CD14-positive monocyte (primary cell): ENCODE measurements around the gene SPTBN4. TPM values are rescaled to one million over a fixed set of nuclear protein-coding genes. Genes with fewer than 3 reads are reported as not detected.

Experiments
- DNase-seq, 3 donors: peaks; one replicate each; pipeline ENCODE4 v3.0.0-alpha.2; 2011 to 2022
- H2AFZ ChIP-seq: 2 replicates; pipeline ENCODE4 v1.6.0; 2012; ENCODE audit warnings: mild to moderate bottlenecking, low read depth, low read length, inconsistent platforms; ENCODE audit not compliant: insufficient read depth, poor library complexity, severe bottlenecking
- H3K27ac ChIP-seq, 2 donors: 1 replicate in 1 of 2; 2 replicates in 1 of 2; pipeline ENCODE4 v1.5.1; 2012 to 2013; ENCODE audit warnings: low read length in 2 of 2, control low read depth in 1 of 2, inconsistent platforms in 1 of 2, low read depth in 1 of 2, mild to moderate bottlenecking in 1 of 2
- H3K27me3 ChIP-seq, 2 donors: one replicate each; pipeline versions ENCODE4 v1.6.0 to v1.6.1; 2011 to 2013; ENCODE audit warnings: low read length in 2 of 2; ENCODE audit not compliant: control insufficient read depth in 2 of 2, insufficient read depth in 2 of 2
- H3K36me3 ChIP-seq, 2 donors: replicated peaks in 1 of 2; 1 replicate in 1 of 2; 2 replicates in 1 of 2; pipeline versions ENCODE4 v1.5.1 to v1.6.1; 2012 to 2013; ENCODE audit warnings: low read length in 2 of 2, control low read depth in 1 of 2, inconsistent platforms in 1 of 2, mild to moderate bottlenecking in 1 of 2; ENCODE audit not compliant: insufficient read depth in 2 of 2, control insufficient read depth in 1 of 2
- H3K4me1 ChIP-seq, 2 donors: 1 replicate in 1 of 2; 2 replicates in 1 of 2; pipeline versions ENCODE4 v1.5.1 to v1.6.1; 2012 to 2013; ENCODE audit warnings: low read length in 2 of 2, control low read depth in 1 of 2, inconsistent platforms in 1 of 2, mild to moderate bottlenecking in 1 of 2, moderate library complexity in 1 of 2; ENCODE audit not compliant: insufficient read depth in 2 of 2, control insufficient read depth in 1 of 2
- H3K4me2 ChIP-seq: replicated peaks from 2 replicates; pipeline ENCODE3; 2012; ENCODE audit warnings: low read length, moderate library complexity, mild to moderate bottlenecking; ENCODE audit not compliant: poor library complexity, severe bottlenecking; ENCODE audit errors: extremely low read depth
- H3K4me3 ChIP-seq, 3 experiments: fragments of 200-600 bp in 1 of 3; sonication (generic) in 1 of 3; replicated peaks in 1 of 3; 1 replicate in 2 of 3; 2 replicates in 1 of 3; pipeline ENCODE4 v1.5.1; 2011 to 2013; ENCODE audit warnings: low read length in 3 of 3, mild to moderate bottlenecking in 3 of 3, control low read depth in 2 of 3, low read depth in 2 of 3, inconsistent platforms in 1 of 3, moderate library complexity in 1 of 3
- H3K79me2 ChIP-seq: 2 replicates; pipeline ENCODE4 v1.6.0; 2012; ENCODE audit warnings: mild to moderate bottlenecking, control low read depth, inconsistent platforms, low read length, moderate library complexity; ENCODE audit not compliant: insufficient read depth
- H3K9ac ChIP-seq: 2 replicates; pipeline ENCODE4 v1.6.0; 2017; ENCODE audit warnings: low read length, mild to moderate bottlenecking; ENCODE audit not compliant: insufficient read depth, poor library complexity, severe bottlenecking
- H3K9me3 ChIP-seq, 2 donors: replicated peaks in 1 of 2; 1 replicate in 1 of 2; 2 replicates in 1 of 2; pipeline versions ENCODE4 v1.5.1 to v1.6.1; 2012 to 2013; ENCODE audit warnings: low read length in 2 of 2, control low read depth in 1 of 2; ENCODE audit not compliant: control insufficient read depth in 1 of 2, insufficient read depth in 1 of 2
- H4K20me1 ChIP-seq: 2 replicates; pipeline ENCODE4 v1.6.0; 2012; ENCODE audit warnings: mild to moderate bottlenecking, low read length, control low read depth, moderate library complexity; ENCODE audit not compliant: insufficient read depth
- H3K27ac Mint-ChIP-seq, 7 donors: one replicate each; pipeline ENCODE4 v1.8.0; 2020; ENCODE audit warnings: mild to moderate bottlenecking in 7 of 7, mixed read lengths in 7 of 7, moderate library complexity in 6 of 7, inconsistent platforms in 2 of 7
- H3K27me3 Mint-ChIP-seq, 3 donors: one replicate each; pipeline ENCODE4 v1.8.0; 2021 to 2022; ENCODE audit warnings: low read depth in 3 of 3, mild to moderate bottlenecking in 3 of 3, mixed read lengths in 3 of 3, moderate library complexity in 3 of 3, inconsistent platforms in 1 of 3
- H3K36me3 Mint-ChIP-seq, 2 donors: one replicate each; pipeline ENCODE4 v1.8.0; 2020; ENCODE audit warnings: mixed read lengths in 2 of 2, inconsistent platforms in 1 of 2, mild to moderate bottlenecking in 1 of 2
- H3K4me1 Mint-ChIP-seq: one replicate; pipeline ENCODE4 v1.8.0; 2020; ENCODE audit warnings: mild to moderate bottlenecking, mixed read lengths
- H3K4me3 Mint-ChIP-seq, 2 donors: one replicate each; pipeline ENCODE4 v1.8.0; 2020; ENCODE audit warnings: mild to moderate bottlenecking in 2 of 2, mixed read lengths in 2 of 2, moderate library complexity in 1 of 2
- H3K9me3 Mint-ChIP-seq, 7 donors: one replicate each; pipeline ENCODE4 v1.8.0; 2020 to 2022; ENCODE audit warnings: mixed read lengths in 7 of 7, mild to moderate bottlenecking in 6 of 7, moderate library complexity in 6 of 7, inconsistent platforms in 2 of 7
- CTCF ChIP-seq: fragments of 200-600 bp; IDR thresholded peaks from one replicate; pipeline ENCODE4 v1.8.0; 2022; ENCODE audit warnings: antibody characterized with exemption, mild to moderate bottlenecking
- WGBS: methylation state at CpG from one replicate; pipeline ENCODE4 v1.1.5; 2013; ENCODE audit warnings: missing lambda C conversion rate; ENCODE audit not compliant: insufficient coverage; 5-methylcytosine and 5-hydroxymethylcytosine counted together
- intact Hi-C, 2 donors: fragments of 100-400 bp; cut with micrococcal nuclease; formaldehyde crosslinking; loops; one replicate each; pipeline versions ENCODE4 v1.15.0 to v1.15.1; 2023
- polyA plus RNA-seq, 3 donors: library from polyadenylated mRNA; depleted of rRNA in 1 of 3; unstranded in 2 of 3; stranded (reverse) in 1 of 3; fragments of 300-500 nt in 2 of 3; fragments of >200 nt in 1 of 3; fragmentation: Illumina TruSeq in 2 of 3; gene quantifications; 1 replicate in 2 of 3; 2 replicates in 1 of 3; pipeline ENCODE4 v1.2.3, GENCODE V29; 2012 to 2021

SPTBN4 gene
- polyA plus RNA-seq, 3 donors: 0.07 TPM; not detected in 2

- Histone ChIP-seq H3K27ac (no peak overlapping the region), H3K9ac (no peak overlapping the region), H2AFZ (no peak overlapping the region), H3K27me3 (peaks cover 46 to 70% of the 10 kb centered on the region in 2 donors), H3K9me3 (peaks cover 0 to 21% of the 10 kb centered on the region in 2 donors), H3K4me3 (peak overlapping the region in 1 of 3 experiments; percentile 28), H3K36me3 (no peaks in the 10 kb centered on the region), H3K79me2 (no peaks in the 10 kb centered on the region), H3K4me2 (peak overlapping the region; percentile 62), H4K20me1 (no peaks in the 10 kb centered on the region), H3K4me1 (peaks cover 31 to 52% of the 10 kb centered on the region in 2 donors)
- DNase-seq: no peak
- Mint-ChIP-seq H3K9me3 (peaks cover 0 to 37% (median 15%) of the 10 kb centered on the region in 7 donors), H3K36me3 (peaks cover 16 to 17% of the 10 kb centered on the region in 2 donors), H3K4me3 (peak overlapping the region; percentile 53 to 78), H3K27me3 (peaks cover 67 to 83% (median 77%) of the 10 kb centered on the region in 3 donors), H3K4me1 (peaks cover 43% of the 10 kb centered on the region), H3K27ac (peak overlapping the region in 3 of 7 donors; percentile 26 to 79 (median 30))
- intact Hi-C loops: loop anchor here in 1 of 2 donors (2.0 kb wide), 1 partner anchor 27 kb away; no protein-coding TSS in a partner anchor
- 13% methylated on average over 18 of the region's 18 CpGs for WGBS
- no peak for TF ChIP-seq CTCF
These were observed 130.6 kb downstream of the SPTBN4 start for GRCh38 chr19:40597329-40597838.

- H3K27me3 Mint-ChIP-seq: peaks cover 76 to 92% (median 86%) of the 10 kb centered on the region in 3 donors
- 1% methylated on average over 28 of the region's 46 CpGs for WGBS
- no peak overlapping the region for H3K27ac ChIP-seq
- no peak overlapping the region for H2AFZ ChIP-seq
- H3K4me3 Mint-ChIP-seq: peak overlapping the region in 1 of 2 donors; percentile 93
- no peak overlapping the region for H3K9ac ChIP-seq
- DNase-seq: peak; percentile 77 to 84 (median 83)
- H3K27me3 ChIP-seq: peaks cover 54 to 80% of the 10 kb centered on the region in 2 donors
- no peaks in the 10 kb centered on the region for H3K79me2 ChIP-seq
- H3K4me2 ChIP-seq: no peak overlapping the region
- peaks cover 0 to 38% (median 17%) of the 10 kb centered on the region in 7 donors for H3K9me3 Mint-ChIP-seq
- H3K4me3 ChIP-seq: no peak overlapping the region
- H3K4me1 ChIP-seq: peaks cover 32 to 57% of the 10 kb centered on the region in 2 donors
- peak; percentile 95 for TF ChIP-seq CTCF
- H4K20me1 ChIP-seq: no peaks in the 10 kb centered on the region
- H3K27ac Mint-ChIP-seq: peak overlapping the region in 1 of 7 donors; percentile 52
- H3K4me1 Mint-ChIP-seq: peaks cover 50% of the 10 kb centered on the region
- H3K36me3 Mint-ChIP-seq: peaks cover 17 to 20% of the 10 kb centered on the region in 2 donors
- H3K36me3 ChIP-seq: no peaks in the 10 kb centered on the region
- peaks cover 0 to 21% of the 10 kb centered on the region in 2 donors for H3K9me3 ChIP-seq
- intact Hi-C loops: loop anchor here (1.0 to 2.0 kb wide), 3 partner anchors 52 to 69 kb away; no protein-coding TSS in a partner anchor
These were observed 131.5 kb downstream of the SPTBN4 start for GRCh38 chr19:40598121-40598917.
